Measurements from ENCODE around the gene TMEM38B.
"Not testable (repeated sequence)": the region's sequence is repeated elsewhere in the genome, so short reads cannot be mapped to it uniquely, and the experiment has no call there.

The TMEM38B gene

DNA sequence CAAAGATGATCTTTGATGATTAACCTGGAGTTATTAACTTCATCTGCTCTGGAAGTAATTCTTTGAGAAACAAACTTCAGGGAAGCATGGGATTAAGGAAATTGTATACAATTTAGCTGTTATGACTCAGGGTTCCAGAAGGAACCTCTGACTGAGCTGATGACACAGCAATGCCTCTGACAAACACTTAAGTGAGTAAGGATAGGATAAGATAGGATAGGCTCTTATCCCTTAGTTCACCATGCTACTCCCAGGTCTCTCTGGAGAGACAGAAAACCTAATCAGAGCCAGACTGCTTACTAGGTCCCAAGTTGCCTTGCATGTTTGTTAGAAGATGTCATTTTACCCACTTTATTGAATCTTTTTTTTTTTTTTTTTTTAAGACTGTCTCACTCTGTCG is 12.6 kb upstream of the TMEM38B start:
- no peak for DNase-seq (ENCODE audit: low read depth)

DNA sequence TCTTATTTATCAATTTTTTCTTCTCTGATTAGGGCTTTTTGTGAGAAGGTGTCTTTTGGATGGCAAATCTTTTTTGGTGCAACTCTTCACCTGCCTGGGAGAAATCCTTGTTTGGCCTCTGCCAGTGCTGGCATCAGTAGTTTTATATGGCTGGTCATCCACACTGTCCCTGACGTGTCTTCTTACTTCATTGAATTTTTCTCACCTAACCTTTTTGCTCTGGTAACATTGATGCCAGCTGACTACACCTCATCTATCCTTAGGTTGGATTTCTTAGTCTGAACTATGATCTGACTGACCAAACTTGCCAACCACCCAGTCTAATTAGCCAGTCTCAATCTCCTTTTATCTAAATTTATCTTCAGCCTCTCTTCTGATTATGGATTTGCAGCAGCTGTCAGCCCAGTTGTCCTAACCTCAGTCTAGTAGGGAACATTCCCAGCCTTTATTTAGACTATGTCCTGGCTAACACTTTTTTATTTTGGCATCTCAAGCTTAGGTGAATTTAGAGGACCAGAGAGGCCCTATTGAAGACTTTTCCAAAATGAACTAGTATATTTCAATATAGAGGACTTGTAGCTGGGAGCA is 10.6 kb upstream of the TMEM38B start:
- DNase-seq (ENCODE audit: low read depth) = no peak

DNA sequence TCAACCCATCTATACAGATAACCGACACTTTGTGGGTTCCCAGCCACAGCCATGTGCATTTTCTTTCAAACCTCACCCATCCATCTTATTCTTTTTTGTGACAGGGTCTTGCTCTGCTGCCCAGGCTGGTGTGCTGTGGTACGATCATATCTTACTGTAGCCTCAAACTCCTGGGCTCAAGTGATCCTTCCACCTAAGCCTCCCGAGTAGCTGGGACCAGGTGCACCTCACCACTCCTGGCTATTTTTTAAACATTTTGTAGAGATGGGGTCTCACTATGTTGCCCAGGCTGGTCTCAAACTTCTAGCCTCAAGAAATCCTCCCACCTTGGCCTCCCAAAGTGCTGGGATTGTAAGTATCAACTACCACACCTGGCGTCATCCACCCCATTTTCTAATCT is 7.4 kb upstream of the TMEM38B start:
- DNase-seq (ENCODE audit: low read depth) = no peak

DNA sequence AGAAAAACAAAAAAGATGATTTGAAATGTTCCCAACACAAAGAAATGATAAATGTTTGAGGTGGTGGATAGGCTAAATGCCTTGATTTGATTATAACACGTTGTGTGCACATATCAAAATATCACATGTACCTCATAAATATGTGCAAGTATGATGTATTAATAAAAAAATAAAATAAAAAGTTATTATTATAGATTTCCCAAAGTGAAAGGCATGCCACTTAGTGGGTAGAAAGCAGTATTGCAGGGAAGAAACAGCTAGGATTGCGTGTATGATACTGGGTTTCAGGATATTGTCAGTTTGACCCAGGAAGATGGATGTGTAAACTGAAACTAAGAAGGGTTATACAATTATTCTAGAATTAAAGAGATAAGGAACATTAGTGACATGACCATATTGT is 3.6 kb upstream of the TMEM38B start:
- no peak for DNase-seq (ENCODE audit: low read depth)

DNA sequence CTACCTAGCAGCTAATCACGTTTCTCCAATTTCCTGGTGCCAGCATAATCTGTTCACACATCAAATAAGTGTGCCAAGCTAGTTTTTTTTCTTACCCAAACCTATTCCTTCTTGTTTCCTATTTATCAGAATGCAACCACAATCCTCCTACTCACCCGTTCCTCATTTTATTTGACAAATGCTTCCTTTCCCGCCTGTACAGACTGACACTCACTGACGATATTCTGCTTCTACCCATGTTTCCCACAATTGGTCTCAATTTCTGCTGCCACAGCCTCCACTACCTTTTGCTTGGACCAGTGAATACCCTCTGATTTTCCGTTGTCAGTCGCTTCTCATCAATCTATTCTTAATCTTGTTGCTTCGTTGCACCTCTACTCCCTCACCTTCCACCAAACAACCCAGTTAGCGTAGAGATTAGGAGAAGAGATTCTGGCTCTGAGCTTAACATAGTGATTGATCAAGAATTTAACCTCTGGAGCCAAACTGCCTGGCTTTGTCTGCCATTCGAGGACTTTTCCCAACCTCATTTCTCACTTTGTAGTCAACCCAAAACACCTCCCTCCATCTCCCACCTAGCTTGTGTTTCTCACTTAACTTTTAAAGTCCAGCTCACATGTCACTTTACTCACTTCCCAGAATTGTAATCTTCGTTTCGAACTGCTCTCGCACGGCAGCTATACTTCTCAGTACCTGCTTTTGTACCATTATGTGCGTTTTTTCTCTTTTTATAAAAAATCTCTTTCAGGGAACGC is 729 bp upstream of the TMEM38B start:
- DNase-seq (ENCODE audit: low read depth) = peak; percentile 4

DNA sequence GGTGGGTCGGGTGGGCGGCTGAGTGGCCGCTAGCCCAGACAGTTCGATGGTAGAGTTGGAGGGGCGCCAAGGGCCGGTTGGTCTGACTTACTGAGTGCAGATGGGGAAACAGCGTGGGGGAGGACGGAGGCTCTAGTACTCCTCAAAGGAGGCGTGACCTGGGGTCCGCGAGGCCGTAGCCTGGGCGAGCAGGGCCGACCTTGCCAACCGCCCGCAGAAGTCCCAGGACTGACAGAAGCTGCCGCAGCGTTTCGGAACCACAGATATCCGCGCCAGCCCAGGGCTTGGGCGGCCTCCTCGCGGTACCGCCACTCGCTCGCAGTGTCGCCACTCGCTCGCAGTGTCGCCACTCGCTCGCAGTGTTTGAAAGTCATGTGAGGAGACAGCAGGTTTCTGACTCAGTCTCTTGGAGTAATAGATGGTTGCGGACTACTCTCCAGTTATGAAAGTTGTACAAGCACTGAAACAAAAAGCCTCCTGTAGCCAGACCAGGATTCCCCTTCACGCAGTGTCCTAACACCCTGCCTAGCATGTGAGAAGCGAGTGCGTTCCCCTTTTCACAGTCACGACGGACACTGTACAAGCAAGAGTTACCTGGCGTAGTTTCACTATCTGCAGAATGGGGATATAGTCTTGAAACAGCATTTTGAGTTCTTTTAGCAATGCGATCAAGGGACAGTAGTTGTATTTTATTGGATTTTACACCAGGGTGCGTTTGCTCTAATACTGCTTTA is 674 bp downstream of the TMEM38B start:
- peak; percentile 12 for DNase-seq (ENCODE audit: low read depth)

DNA sequence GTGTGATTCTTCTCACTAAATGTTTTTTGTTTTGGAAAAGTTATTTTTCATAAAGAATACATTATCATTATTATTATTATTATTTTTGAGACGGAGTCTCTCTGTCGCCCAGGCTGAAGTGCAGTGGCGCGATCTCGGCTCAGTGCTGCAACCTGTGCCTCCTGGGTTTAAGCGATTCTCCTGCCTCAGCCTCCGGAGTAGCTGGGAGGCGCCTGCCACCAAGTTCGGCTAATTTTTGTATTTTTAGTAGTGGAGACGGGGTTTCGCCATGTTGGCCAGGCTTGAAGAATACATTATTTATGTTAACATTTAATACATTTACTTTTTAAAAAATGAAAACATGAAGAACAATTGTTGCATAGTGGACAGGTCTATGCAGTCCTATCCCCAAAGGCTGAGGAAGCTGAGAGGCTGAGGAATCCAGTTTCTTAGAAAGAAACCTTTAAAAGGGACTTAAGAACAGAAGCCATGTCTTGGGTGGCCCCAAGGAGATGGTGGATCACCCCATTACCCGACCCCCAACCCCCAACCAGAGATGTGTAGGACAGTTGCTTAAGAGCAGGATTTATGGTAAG is 2.0 kb downstream of the TMEM38B start:
- no peak for DNase-seq (ENCODE audit: low read depth)

DNA sequence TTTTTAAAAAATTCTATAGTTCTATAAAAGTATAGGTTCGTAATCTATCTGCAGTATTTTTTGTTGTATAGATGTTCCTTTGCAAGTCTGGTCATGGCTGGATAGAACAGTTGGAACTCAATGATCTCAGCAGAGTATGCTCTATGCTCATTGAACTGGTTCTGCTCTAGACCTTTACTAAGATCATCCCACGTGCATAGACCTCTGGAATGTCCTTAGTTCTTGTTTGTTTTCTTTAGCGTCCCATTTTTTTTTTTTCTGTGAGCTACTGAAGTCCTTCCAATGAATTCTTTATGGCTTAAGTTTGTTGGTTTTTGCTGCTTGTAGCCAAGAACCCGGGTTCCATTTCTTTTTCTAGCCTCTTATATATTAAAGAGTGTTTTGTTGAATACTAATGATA is 3.5 kb downstream of the TMEM38B start:
- DNase-seq (ENCODE audit: low read depth) = no peak

DNA sequence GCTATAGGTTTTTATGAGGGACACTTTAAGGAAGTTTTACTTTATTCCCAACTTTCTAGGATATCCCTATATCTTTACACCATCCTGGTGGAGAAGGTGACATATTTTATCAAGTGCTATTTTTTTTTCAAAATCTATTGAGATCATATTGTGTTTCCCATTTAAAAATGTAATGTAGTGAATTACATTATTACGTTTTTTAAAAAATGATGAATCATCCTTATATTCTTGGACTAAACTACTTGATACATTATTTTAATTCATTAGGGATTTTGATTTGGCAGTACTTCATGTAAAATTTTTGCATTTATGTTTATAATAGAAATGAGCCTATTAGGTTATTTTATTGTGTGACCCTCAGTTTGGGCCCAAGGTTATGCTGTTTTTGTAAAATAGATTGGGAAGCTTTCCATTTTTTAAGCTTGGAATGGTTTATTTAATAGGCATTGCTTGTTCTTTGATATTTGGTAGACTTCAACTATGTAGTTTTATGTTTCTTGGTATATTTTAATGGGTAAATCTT is 4.1 kb downstream of the TMEM38B start:
- DNase-seq (ENCODE audit: low read depth) = no peak

DNA sequence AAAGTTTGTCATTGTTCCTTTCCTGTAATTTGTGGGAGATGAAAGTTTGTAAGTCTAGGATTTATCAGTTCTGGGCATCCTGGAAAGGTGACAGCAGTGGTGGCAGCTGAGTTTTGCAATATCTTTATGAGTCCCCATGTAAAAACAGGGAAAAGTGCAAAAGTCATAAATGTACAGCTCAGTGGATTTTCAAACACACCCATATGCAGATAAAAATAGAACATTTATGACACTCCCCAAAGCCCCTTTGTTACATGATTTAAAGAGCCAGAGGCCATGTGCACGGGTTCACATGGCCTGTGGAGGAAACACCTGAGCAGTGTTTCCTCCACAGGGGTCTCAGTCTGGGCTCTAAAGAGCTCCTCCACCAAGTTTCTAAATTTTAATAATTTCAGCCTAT is 6.3 kb downstream of the TMEM38B start:
- no peak for DNase-seq (ENCODE audit: low read depth)

DNA sequence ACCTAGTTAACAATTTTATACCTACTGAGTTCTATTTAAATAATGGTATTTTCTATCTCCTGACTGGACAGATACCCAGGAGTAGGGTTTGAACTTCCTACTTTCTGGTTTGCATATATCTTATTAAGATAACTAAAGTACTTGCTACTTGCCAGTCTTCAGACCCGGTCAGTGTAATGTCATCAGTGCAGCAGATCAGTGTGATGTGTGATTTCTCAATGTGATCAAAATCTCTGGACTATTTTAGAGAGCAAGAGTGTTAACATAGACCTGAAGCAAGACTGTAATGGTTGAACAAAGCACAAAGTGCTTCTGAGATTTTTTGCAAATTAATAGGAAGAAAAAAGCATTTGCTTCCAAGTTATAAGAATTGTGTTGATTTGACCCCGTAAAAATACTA is 6.8 kb downstream of the TMEM38B start:
- DNase-seq (ENCODE audit: low read depth) = no peak

DNA sequence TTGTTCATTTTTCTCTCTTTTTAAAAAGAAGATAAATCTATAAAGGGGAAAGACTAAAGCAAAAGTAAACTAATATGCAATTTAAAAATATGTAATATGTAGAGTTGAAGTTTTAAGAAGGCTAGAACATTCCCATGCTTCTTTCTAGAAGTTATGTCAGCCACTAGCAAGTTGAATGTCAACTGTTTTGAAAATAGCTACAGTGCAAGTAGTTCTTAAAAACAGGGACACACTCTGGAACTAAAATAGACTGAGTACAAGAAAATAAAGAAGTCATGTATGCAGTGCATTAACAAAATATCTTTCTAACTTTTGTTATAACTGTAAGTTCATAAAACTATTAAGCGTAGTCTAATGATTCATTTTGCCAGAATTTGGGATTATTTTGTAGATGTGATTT is 7.9 kb downstream of the TMEM38B start:
- DNase-seq (ENCODE audit: low read depth) = no peak

DNA sequence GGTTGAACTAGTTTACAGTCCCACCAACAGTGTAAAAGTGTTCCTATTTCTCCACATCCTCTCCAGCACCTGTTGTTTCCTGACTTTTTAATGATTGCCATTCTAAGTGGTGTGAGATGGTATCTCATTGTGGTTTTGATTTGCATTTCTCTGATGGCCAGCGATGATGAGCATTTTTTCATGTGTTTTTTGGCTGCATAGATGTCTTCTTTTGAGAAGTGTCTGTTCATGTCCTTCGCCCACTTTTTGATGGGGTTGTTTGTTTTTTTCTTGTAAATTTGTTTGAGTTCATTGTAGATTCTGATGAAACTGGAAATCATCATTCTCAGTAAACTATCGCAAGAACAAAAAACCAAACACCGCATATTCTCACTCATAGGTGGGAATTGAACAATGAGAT is 9.3 kb downstream of the TMEM38B start:
- DNase-seq (ENCODE audit: low read depth) = not testable (repeated sequence)

DNA sequence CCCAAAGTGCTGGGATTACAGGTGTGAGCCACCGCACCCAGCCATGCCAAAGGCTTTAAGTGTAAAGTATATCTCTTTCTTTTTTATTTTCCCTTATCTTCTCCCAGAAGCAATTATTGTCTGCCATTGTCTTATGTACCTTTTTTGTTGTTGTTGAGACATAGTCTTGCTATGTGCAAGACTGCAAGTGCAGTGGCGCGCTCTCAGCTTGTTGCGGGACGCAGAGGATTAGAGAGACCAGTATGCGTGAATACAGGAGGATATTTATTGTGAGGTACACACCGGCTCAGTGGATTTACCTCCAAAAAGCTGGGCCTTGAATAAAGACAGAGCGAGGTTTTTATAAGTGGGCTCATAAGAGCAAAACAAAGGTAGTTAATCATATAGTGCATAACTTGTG is 11.8 kb downstream of the TMEM38B start:
- no peak for DNase-seq (ENCODE audit: low read depth)

DNA sequence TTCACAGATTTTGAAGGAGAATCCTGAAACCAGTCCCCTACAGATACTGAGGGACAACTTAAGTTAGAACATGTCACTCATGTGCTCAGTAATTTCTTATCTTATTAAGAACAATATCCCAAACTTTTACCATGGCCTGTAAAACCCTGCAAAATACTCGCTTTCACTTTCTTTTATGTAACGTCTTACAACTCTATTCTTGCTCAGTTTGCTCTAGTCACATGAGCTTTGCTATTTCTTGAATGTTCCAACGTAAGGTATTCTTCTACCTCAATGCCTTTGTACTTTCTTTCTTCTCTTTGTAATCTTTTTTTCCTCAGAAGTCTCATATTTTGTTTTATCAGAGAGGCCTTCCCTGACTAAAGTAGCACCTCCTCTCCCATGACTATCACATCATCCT is 14.1 kb downstream of the TMEM38B start:
- DNase-seq (ENCODE audit: low read depth) = no peak

DNA sequence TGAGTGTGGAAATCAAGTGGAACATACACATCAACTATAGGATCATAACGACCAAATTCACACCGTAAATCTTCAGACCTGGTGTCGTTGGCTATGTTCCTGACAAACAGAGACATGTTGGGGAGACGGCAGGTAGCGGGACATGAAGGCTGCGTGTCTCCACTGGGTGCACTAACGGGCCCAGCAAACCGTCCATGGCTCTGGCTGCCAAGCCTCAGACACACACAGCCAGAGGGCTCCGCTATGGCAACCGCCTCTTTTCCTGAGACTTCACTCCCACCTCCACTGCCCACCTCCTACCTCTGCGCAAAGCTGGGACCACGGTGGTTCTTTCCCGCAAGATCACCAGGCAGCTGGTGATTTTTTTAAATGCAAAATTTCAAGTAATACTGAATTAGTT is 16.3 kb downstream of the TMEM38B start:
- no peak for DNase-seq (ENCODE audit: low read depth)

DNA sequence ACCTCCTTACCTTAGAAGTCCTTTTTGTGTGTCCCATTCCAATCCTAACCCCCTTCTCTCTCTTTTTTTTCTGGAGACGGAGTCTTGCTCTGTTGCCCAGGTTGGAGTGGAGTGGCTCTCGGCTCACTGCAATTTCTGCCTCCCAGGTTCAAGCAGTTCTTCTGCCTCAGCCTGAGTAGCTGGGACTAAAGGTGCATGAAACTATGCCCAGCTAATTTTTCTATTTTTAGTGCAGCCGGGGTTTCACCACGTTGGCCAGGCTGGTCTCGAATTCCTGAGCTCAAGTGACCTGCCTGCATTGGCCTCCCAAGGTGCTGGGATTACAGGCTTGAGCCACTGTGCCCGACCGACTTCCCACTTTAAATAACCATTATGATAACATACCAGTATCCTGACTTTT is 17.5 kb downstream of the TMEM38B start:
- no peak for DNase-seq (ENCODE audit: low read depth)

DNA sequence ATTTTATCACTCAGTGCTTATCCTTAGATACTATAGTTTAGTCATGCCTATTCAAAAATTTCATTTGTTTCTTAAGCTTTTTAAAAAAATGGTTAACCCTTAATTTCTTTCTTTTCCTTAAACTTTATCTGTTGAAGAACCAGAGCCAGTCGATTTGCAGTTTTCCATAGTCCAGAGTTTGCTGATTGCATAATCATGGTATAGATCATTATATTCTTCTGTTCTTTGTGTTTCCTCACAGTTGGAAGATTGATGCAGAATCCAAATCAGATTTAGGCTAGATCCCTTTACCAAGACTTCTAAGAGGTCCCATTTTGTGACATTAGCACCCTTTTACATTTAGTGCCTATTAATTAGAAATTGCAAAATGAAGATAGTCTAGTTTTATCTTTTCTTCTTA is 18.0 kb downstream of the TMEM38B start:
- DNase-seq (ENCODE audit: low read depth) = no peak

DNA sequence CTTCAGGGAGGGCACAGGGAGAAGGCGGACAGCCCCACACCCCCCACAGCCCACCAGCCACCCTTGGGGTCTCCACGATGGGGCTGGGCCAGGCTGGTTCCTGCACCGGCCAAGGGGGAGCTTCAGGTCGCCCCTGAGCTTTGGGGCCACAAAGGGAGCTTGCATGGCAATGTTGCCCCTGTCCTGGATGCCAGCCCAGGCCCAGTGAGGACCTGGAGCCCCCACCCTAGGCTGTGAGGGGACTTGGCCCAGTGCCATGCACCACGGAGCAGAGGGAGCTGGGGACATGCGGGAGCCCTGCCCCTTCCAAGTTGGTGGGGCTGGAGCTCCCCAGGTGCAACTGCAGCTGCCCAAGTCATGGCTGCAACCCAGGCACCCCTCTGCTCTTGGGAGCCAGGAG is 18.4 kb downstream of the TMEM38B start:
- DNase-seq (ENCODE audit: low read depth) = no peak

DNA sequence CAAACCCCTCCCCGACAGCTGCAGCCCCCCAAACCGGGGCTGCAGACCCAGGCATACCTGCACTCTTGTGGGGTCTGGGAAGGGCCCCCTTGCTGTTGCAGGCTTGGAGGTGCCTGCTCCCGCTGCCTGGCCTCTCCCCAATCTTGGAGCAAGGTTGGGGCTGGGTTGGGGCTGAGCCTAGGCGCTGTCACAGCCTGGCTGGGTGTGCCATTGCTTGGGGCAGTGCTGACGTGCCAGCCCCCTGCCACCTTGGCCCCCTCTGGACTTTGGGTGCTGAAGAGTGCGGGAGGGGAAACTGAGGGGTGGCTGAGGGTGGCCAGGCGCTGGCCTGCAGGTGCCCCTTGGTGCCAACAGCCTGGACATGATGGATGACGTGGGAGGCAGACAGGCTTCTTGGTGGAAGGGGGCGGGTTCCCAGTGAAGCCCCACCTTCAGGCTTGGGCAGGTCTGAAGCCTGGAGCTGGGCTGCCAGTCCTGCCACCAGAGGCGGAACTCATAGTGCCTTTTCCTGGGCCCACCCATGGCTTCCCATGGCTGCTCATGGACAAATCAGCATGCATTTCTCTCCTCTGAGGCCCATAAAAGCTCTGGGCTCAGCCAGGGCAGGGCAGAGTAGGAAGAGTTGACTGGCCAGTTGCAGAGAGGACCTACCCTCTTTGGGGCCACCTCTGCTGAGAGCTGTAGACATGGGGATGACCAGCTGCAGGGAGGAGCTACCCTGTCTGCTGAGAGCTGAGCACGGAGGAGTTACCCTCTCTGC is 19.1 kb downstream of the TMEM38B start:
- DNase-seq (ENCODE audit: low read depth) = no peak

DNA sequence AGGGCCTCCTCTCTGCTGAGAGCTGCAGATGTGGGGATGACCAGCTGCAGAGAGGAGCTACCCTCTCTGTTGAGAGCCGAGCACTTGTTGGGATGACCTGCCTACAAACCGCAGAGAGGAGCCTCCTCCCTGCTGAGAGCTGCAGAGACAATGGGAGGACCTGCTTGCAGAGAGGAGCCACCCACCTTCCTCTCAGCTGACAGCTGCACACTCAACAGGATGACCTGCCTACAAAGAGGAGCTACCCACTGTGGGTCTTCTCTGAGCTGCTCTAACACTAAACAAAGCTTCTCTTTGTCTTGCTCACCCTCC is 19.6 kb downstream of the TMEM38B start:
- no peak for DNase-seq (ENCODE audit: low read depth)

DNA sequence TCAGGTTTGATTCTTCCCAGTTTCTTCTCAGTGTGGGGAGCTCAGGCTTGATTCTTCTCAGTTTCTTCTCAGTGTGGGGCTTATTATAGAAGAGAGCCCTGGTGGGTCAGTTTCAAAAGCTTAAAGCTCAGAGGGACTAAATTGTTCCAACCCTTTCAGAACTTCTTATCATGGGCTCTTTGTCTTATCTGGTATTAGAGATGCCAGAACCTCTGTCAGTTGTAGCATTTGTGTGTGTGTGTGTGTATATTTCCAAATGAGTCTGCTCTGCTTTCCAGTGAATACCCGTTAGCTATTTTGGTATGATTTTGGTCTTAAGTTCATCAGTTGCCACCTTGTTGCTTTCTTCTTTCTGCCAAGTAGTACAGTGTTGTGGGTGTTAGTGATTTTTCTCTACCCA is 21.8 kb downstream of the TMEM38B start:
- no peak for DNase-seq (ENCODE audit: low read depth)

Measured in HS-27A (cell line).